Panc1 (cell line): ENCODE data around the gene PSME1.

Experiments used
- POLR2AphosphoS5 ChIP-seq: IDR thresholded peaks from 2 replicates; pipeline ENCODE4 v1.6.1; 2012; ENCODE audit warnings: mild to moderate bottlenecking, low read depth, low read length, moderate library complexity
- SIN3A ChIP-seq: IDR thresholded peaks from 2 replicates; pipeline ENCODE4 v1.6.1; 2012; ENCODE audit warnings: low read depth, mild to moderate bottlenecking, low read length, moderate library complexity, borderline replicate concordance; ENCODE audit not compliant: insufficient read depth
- TCF7L2 ChIP-seq: IDR thresholded peaks from 2 replicates; pipeline ENCODE4 v1.6.1; 2011; ENCODE audit warnings: mild to moderate bottlenecking, low read depth, low read length, inconsistent platforms
- TF ChIP-seq, protein P1 (sequence below): fragments of 450-650 bp; IDR thresholded peaks from 2 replicates; pipeline ENCODE4 v1.5.1; 2017; ENCODE audit warnings: mild to moderate bottlenecking
- TF ChIP-seq, protein P2 (sequence below), 2 experiments: IDR thresholded peaks; 2 replicates each; pipeline ENCODE4 v1.6.1; 2011 to 2012; ENCODE audit warnings: low read depth in 2 of 2, control low read depth in 1 of 2, low read length in 1 of 2, mild to moderate bottlenecking in 1 of 2, moderate library complexity in 1 of 2; ENCODE audit not compliant: insufficient read depth in 1 of 2

DNA sequence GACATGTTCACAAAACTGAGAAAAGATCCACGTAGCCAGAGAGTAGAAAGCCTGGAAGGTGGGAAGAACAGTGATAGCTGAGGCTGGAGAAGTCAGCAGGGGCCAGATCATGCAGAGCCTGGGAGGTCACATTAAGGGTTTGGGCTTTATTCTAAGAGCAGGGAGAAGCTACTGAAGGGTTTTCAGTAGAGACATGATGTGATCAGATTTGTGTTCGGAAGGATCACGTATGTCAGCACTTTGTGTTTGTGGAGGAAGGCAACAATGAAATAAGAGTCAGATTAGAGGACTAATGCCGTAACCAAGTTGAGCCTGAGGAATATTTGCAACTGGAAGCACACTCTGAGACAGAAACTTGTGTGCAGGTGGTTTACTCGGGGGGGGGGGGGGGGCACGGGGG lies 46.1 kb upstream of the PSME1 start:
- TF ChIP-seq, protein P1, sequence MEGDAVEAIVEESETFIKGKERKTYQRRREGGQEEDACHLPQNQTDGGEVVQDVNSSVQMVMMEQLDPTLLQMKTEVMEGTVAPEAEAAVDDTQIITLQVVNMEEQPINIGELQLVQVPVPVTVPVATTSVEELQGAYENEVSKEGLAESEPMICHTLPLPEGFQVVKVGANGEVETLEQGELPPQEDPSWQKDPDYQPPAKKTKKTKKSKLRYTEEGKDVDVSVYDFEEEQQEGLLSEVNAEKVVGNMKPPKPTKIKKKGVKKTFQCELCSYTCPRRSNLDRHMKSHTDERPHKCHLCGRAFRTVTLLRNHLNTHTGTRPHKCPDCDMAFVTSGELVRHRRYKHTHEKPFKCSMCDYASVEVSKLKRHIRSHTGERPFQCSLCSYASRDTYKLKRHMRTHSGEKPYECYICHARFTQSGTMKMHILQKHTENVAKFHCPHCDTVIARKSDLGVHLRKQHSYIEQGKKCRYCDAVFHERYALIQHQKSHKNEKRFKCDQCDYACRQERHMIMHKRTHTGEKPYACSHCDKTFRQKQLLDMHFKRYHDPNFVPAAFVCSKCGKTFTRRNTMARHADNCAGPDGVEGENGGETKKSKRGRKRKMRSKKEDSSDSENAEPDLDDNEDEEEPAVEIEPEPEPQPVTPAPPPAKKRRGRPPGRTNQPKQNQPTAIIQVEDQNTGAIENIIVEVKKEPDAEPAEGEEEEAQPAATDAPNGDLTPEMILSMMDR, result no peak
- TF ChIP-seq TCF7L2 (no peak), POLR2AphosphoS5 (no peak), SIN3A (no peak)
- TF ChIP-seq, protein P2, sequence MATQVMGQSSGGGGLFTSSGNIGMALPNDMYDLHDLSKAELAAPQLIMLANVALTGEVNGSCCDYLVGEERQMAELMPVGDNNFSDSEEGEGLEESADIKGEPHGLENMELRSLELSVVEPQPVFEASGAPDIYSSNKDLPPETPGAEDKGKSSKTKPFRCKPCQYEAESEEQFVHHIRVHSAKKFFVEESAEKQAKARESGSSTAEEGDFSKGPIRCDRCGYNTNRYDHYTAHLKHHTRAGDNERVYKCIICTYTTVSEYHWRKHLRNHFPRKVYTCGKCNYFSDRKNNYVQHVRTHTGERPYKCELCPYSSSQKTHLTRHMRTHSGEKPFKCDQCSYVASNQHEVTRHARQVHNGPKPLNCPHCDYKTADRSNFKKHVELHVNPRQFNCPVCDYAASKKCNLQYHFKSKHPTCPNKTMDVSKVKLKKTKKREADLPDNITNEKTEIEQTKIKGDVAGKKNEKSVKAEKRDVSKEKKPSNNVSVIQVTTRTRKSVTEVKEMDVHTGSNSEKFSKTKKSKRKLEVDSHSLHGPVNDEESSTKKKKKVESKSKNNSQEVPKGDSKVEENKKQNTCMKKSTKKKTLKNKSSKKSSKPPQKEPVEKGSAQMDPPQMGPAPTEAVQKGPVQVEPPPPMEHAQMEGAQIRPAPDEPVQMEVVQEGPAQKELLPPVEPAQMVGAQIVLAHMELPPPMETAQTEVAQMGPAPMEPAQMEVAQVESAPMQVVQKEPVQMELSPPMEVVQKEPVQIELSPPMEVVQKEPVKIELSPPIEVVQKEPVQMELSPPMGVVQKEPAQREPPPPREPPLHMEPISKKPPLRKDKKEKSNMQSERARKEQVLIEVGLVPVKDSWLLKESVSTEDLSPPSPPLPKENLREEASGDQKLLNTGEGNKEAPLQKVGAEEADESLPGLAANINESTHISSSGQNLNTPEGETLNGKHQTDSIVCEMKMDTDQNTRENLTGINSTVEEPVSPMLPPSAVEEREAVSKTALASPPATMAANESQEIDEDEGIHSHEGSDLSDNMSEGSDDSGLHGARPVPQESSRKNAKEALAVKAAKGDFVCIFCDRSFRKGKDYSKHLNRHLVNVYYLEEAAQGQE (IDR thresholded peaks at IDR 0.05; ENCODE audit: insufficient read depth in 1 of 2, low read depth in 2 of 2, low read length in 1 of 2), result no peak
